Measurements from ENCODE around the gene C17orf113. TPM values are rescaled to one million over a fixed set of nuclear protein-coding genes. Genes with fewer than 3 reads are reported as not detected.
"Not testable (repeated sequence)": the region's sequence is repeated elsewhere in the genome, so short reads cannot be mapped to it uniquely, and the experiment has no call there.

Gene C17orf113
- polyA plus RNA-seq, 3 donors: 0.12 to 1.5 (median 0.22) TPM

- WGBS, 3 donors: 49 to 82% (median 52%) methylated on average over 15 of the region's 15 CpGs
- H3K27ac ChIP-seq (ENCODE audit: low read depth, low read length): no peak overlapping the region
Measured at GRCh38 chr17:42023524-42024349, 26.7 kb downstream of the C17orf113 start.

DNA sequence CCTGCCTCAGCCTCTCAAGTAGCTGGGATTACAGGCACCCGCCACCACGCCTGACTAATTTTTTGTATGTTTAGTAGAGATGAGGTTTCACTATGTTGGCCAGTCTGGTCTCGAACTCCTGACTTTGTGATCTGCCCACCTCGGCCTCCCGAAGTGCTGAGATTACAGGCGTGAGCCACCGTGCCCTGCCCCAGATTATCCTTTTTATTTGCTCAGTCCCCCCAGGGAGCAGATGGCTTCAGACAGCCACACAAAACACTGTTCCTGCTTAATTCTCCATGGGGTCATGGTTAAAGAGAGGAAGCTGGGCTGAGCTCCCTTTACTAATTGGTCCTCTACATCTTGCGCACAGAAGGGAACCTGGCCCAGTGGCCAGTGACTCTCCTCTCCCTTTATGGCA lies 29.6 kb downstream of the C17orf113 start:
- H3K27ac ChIP-seq (ENCODE audit: low read depth, low read length): not testable (repeated sequence)
- 60 to 76% (median 76%) methylated on average over 8 of the region's 8 CpGs for WGBS, 3 donors

- H3K27ac ChIP-seq (ENCODE audit: low read depth, low read length): peak within 1 kb of the TSS; percentile 7
- 6 to 8% (median 7%) methylated on average over 40 to 49 of the region's 49 CpGs for WGBS, 3 donors
Measured at GRCh38 chr17:42019509-42020404, 30.6 kb downstream of the C17orf113 start, which contains the start of gene NKIRAS2. Gene NKIRAS2 (plus strand): TSS chr17:42020090. CDS start chr17:42021578, 1,488 bp downstream.

- 90 to 93% (median 91%) methylated on average over 4 of the region's 4 CpGs for WGBS, 3 donors
- no peak overlapping the region for H3K27ac ChIP-seq (ENCODE audit: low read depth, low read length)
Measured at GRCh38 chr17:42018988-42019387, 31.4 kb downstream of the C17orf113 start.

DNA sequence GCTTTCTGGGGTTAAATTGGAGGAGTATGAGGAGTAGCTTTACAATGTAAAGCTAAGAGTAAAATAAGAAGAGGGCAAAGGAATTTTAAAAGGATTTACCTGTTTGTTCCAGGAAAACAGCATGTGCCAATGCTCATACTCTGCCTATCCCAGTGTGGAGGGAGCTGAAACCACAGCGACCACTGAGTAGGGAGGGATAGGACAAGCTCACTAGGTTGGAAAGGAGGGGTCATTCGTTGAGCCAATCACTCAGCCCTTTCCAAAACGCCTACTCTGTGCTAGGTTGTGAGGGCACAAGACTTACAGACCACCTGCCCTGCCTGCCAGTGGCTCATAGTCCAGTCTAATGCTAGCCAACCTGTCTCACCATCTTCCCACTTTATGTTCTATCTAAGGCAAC lies 32.1 kb downstream of the C17orf113 start:
- 35 to 41% (median 38%) methylated on average over 3 of the region's 3 CpGs for WGBS, 3 donors
- no peak overlapping the region for H3K27ac ChIP-seq (ENCODE audit: low read depth, low read length)

GRCh38 chr17:42017866-42018200 lies 32.6 kb downstream of the C17orf113 start:
- H3K27ac ChIP-seq (ENCODE audit: low read depth, low read length): peak overlapping the region; percentile 11
- 4 to 9% (median 6%) methylated on average over 11 of the region's 11 CpGs for WGBS, 3 donors

DNA sequence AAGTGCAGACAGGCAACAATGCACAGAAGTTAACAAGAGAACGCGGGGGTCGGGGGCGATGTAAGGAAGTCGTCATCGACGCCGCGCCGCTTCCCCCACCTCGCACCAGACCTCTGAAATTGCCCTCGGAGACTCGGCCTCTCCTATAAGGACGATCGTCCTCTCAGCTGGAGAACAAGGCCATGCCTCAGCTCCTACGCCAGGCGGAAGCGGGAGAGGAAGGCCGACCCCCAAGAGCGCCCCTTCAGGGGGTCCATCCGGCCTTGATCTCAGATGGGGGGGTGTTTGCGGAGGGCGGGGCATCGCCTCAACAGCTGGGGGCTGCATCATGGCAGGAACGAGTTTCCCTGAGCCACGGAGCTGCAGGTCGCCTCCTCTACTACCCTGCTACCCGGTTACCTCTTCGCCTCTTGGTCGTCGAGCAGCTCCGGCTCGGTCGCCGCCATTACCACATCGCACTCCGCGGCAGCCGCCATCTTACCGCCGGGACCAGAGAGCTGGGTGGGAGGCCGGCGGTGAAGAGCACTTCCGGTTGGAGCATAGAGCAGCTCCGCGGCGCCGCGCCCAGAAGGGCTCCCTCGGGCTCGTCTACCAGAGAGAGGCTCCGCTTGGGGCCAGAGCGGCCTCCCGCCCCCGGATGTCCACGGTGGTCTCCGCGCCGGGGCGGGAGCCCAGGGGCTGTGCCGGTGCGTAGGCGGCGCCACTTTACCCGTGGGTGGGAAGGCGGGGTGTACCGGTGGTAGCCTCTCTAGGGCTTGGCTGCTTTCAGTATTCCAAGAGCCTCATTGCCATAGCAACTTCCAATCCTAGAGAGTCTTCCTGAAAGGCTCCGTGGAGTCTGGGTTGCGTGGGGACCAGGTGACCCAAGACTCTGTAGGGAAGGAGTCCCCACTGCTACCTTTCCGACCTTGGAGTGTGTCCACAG lies 33.2 kb downstream of the C17orf113 start, which contains the start of gene DNAJC7:
Gene DNAJC7, minus strand, starts transcription at position 499 of the 925 bp plus-strand sequence. Its CDS starts 23 bp downstream, at position 476.
- H3K27ac ChIP-seq (ENCODE audit: low read depth, low read length): peak within 1 kb of the TSS; percentile 71
- WGBS, 3 donors: 0 to 1% (median 0%) methylated on average over 62 to 70 of the region's 70 CpGs

DNA sequence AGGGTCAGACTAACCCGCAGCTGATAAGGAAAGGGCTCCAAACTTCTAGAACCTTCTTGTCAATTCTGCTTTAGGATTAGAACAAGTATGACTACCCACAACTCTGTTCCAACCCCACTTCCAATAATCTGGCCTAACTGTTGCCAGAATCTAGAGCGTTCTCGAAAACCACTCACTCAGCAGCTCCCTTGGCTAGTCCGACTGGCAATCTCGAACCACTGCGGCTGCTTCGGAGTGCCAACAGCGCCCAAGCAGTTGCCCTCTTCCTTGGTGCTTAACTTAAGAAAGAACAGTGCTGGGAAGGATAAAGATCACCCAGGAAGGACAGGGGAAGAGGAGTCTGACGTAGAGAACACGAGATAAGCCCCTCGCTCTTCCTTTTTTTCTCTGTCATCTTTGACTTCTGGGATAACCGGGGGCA lies 34.0 kb downstream of the C17orf113 start:
- 2 to 6% (median 5%) methylated on average over 12 of the region's 12 CpGs for WGBS, 3 donors
- no peak overlapping the region for H3K27ac ChIP-seq (ENCODE audit: low read depth, low read length)

DNA sequence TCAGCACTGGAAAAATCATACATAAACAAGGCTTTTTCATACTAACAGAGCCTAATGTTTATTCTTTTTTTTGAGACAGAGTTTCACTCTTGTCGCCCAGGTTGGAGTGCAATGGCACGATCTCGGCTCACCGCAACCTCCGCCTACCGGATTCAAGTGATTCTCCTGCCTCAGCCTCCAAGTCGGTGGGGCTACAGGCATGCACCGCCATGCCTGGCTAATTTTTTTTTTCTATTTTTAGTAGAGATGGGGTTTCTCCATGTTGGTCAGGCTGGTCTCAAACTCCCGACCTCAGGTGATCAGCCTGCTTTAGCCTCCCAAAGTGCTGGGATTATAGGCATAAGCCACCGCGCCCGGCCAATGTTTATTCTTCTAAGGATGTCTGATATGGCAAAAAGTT lies 36.7 kb downstream of the C17orf113 start:
- H3K27ac ChIP-seq (ENCODE audit: low read depth, low read length): not testable (repeated sequence)
- 81 to 94% (median 93%) methylated on average over 12 of the region's 12 CpGs for WGBS, 3 donors

DNA sequence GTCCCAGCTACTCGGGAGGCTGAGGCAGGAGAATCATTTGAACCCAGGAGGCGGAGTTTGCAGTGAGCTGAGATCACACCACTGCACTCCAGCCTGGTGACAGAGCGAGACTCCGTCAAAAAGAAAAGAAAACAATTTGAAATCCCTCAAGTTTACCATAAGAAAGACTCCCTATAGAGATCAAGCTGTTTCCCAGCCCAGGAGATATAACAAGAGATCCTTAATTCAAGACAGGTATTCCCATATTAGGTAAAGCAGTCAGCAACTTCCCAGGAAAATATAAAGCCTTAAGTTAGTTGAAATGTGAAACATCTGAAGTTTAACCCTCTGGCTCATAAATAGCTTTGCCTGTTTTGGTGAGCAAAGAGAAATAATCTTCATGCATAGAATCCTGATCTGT lies 38.0 kb downstream of the C17orf113 start:
- H3K27ac ChIP-seq (ENCODE audit: low read depth, low read length): not testable (repeated sequence)
- 83 to 84% (median 84%) methylated on average over 4 of the region's 4 CpGs for WGBS, 3 donors

- no peak overlapping the region for H3K27ac ChIP-seq (ENCODE audit: low read depth, low read length)
- 93 to 94% (median 94%) methylated on average over 3 of the region's 3 CpGs for WGBS, 3 donors
Measured at GRCh38 chr17:42010898-42011516, 39.4 kb downstream of the C17orf113 start.

DNA sequence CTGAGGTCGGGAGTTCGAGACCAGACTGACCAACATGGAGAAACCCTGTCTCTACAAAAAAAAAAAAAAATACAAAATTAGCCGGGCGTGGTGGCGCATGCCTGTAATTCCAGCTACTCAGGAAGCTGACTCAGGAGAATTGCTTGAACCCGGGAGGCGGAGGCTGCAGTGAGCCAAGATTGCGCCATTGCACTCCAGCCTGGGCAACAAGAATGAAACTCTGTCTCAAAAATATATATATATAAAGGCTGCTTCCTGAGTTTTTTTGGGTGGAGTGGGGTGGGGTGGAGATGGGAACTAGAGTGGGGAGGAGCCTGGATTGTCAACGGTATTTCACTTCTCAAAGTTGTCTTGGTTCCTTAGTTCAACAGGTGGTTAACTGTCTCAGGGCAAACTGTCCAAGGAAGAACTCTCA lies 40.1 kb downstream of the C17orf113 start:
- not testable (repeated sequence) for H3K27ac ChIP-seq (ENCODE audit: low read depth, low read length)
- WGBS, 3 donors: 29 to 67% (median 37%) methylated on average over 9 of the region's 9 CpGs

- no peak overlapping the region for H3K27ac ChIP-seq (ENCODE audit: low read depth, low read length)
- 70 to 80% (median 72%) methylated on average over 4 of the region's 4 CpGs for WGBS, 3 donors
Measured at GRCh38 chr17:42009170-42009569, 41.2 kb downstream of the C17orf113 start.

- WGBS, 3 donors: 79 to 87% (median 80%) methylated on average over 1 of the region's 1 CpG
- no peak overlapping the region for H3K27ac ChIP-seq (ENCODE audit: low read depth, low read length)
Measured at GRCh38 chr17:42005166-42005565, 45.2 kb downstream of the C17orf113 start.

DNA sequence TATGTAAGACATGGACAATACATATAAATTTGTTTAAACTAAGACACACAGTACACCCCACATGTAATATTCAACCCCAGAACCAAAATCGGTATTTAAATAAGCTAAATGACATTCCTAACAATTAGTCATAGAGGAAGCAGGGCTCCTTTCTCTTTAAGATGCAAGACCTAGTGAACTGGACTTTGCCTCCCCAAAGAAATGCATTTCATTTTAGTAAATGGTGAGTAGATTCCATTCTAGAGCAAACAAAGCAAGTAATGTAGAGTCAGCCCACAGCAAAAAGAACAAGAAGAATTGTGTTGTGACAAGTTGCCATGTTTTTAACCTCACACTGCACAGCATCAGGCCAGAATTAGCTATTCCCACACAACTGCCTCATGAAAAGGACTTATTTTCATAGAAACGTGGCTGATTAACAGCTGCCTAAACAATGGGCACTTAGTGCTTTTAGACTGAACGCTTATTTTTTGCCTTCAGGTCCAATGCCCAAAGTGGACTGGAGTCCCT lies 47.6 kb downstream of the C17orf113 start:
- WGBS, 3 donors: 44 to 88% (median 75%) methylated on average over 3 of the region's 3 CpGs
- H3K27ac ChIP-seq (ENCODE audit: low read depth, low read length): no peak overlapping the region

GRCh38 chr17:42002175-42002791 lies 48.1 kb downstream of the C17orf113 start:
- no peak overlapping the region for H3K27ac ChIP-seq (ENCODE audit: low read depth, low read length)
- 82 to 85% (median 84%) methylated on average over 7 of the region's 7 CpGs for WGBS, 3 donors

GRCh38 chr17:42001729-42002128 lies 48.7 kb downstream of the C17orf113 start:
- no peak overlapping the region for H3K27ac ChIP-seq (ENCODE audit: low read depth, low read length)
- WGBS, 3 donors: 91 to 95% (median 91%) methylated on average over 2 of the region's 2 CpGs

All from adipose tissue (tissue), 3 donors.